Measurements from ENCODE around the gene NTSR2. TPM values are rescaled to one million over a fixed set of nuclear protein-coding genes. Genes with fewer than 3 reads are reported as not detected.

Gene NTSR2
- total and polyA plus RNA-seq, 2 donors (not counting 3 experiments of a cell fraction or from before 2014, with no cell fraction given) = not detected

DNA sequence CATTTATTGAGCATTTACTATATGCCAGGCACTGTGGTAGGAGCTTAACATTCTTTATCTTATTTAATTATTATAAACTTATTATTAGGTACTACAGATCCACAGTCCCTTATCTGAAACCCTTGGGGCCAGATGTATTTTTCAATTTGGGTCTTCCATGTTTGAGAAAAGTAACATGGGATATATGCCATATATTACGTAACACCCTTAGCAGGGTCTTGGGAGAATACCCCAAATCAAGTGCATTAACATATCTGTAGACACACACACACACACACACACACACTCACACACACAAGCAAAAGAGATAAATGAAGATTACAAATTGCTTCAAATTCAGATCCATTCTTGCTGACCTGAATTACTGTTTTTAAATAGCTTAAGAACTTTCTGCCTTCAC is 13.7 kb downstream of the NTSR2 start:
- dilution Hi-C loops (cut with MboI; ENCODE audit: extremely low pct_ligation_motif_present, low sequenced_read_pairs) (no loop called here), intact Hi-C loops (cut with micrococcal nuclease) (no loop called here)
- no peaks in the 10 kb centered on the region for H3K9me3 ChIP-seq (replicated peaks; ENCODE audit: control insufficient read depth, insufficient read depth, low read length)
- no peaks in the 10 kb centered on the region for H3K27me3 ChIP-seq (ENCODE audit: control insufficient read depth in 2 of 2, insufficient read depth in 2 of 2, low read length in 2 of 2)
- no peaks in the 10 kb centered on the region for H3K4me1 ChIP-seq (ENCODE audit: control insufficient read depth, extremely low read depth, insufficient read depth, low read length)
- BruUV-seq (replicated peaks) = no TSS peak
- H3K79me2 ChIP-seq (ENCODE audit: control insufficient read depth, insufficient read depth, low read length) = no peaks in the 10 kb centered on the region
- no peak for DNase-seq (ENCODE audit: low read depth, low spot score)
- POLR2A ChIA-PET = no interaction called here
- H3K27ac ChIP-seq (ENCODE audit: insufficient read depth, low read depth, low read length) = no peak overlapping the region
- H3K36me3 ChIP-seq (ENCODE audit: control insufficient read depth in 2 of 2, extremely low read depth in 1 of 2, insufficient read depth in 2 of 2, low read length in 2 of 2) = no peaks in the 10 kb centered on the region
- H3K9me1 ChIP-seq (replicated peaks; ENCODE audit: control insufficient read depth, extremely low read depth, insufficient read depth, low read length) = no peaks in the 10 kb centered on the region
- H3K9ac ChIP-seq (replicated peaks; ENCODE audit: extremely low read depth, insufficient read depth, low read length) = no peak overlapping the region
- FAIRE-seq = no peak
- no peak overlapping the region for H3K4me2 ChIP-seq (ENCODE audit: insufficient read depth, low read length)
- TF ChIP-seq POLR2AphosphoS5 (IDR thresholded peaks at IDR 0.05; ENCODE audit: insufficient read depth, low read depth, low read length) (no peak), JUN (IDR thresholded peaks at IDR 0.05; ENCODE audit: borderline replicate concordance, insufficient read depth, insufficient read length, low read depth) (no peak), POLR2A (IDR thresholded peaks at IDR 0.05; ENCODE audit: low read depth, low read length) (no peak), MYC (IDR thresholded peaks at IDR 0.05; ENCODE audit: low read depth, low read length) (no peak), FOS (IDR thresholded peaks at IDR 0.05; ENCODE audit: borderline replicate concordance, insufficient read depth, low read length) (no peak)
- TF ChIP-seq, protein P1, sequence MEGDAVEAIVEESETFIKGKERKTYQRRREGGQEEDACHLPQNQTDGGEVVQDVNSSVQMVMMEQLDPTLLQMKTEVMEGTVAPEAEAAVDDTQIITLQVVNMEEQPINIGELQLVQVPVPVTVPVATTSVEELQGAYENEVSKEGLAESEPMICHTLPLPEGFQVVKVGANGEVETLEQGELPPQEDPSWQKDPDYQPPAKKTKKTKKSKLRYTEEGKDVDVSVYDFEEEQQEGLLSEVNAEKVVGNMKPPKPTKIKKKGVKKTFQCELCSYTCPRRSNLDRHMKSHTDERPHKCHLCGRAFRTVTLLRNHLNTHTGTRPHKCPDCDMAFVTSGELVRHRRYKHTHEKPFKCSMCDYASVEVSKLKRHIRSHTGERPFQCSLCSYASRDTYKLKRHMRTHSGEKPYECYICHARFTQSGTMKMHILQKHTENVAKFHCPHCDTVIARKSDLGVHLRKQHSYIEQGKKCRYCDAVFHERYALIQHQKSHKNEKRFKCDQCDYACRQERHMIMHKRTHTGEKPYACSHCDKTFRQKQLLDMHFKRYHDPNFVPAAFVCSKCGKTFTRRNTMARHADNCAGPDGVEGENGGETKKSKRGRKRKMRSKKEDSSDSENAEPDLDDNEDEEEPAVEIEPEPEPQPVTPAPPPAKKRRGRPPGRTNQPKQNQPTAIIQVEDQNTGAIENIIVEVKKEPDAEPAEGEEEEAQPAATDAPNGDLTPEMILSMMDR (IDR thresholded peaks at IDR 0.05; ENCODE audit: extremely low read depth in 1 of 2, insufficient read depth in 1 of 2, low read depth in 1 of 2, low read length in 2 of 2) = no peak
- no peak overlapping the region for H2AFZ ChIP-seq (ENCODE audit: low read depth, low read length)
- H3K4me3 ChIP-seq (replicated peaks in 1 of 3; ENCODE audit: insufficient read depth in 1 of 3, low read depth in 1 of 3, low read length in 3 of 3) = no peak overlapping the region
- H4K20me1 ChIP-seq (replicated peaks; ENCODE audit: control insufficient read depth, extremely low read depth, insufficient read depth, low read length) = no peaks in the 10 kb centered on the region
- CTCF ChIA-PET = interaction anchor here (1.3 kb wide), 1 partner anchor 10 kb away, joined by 3 read pairs; no protein-coding TSS in a partner anchor

DNA sequence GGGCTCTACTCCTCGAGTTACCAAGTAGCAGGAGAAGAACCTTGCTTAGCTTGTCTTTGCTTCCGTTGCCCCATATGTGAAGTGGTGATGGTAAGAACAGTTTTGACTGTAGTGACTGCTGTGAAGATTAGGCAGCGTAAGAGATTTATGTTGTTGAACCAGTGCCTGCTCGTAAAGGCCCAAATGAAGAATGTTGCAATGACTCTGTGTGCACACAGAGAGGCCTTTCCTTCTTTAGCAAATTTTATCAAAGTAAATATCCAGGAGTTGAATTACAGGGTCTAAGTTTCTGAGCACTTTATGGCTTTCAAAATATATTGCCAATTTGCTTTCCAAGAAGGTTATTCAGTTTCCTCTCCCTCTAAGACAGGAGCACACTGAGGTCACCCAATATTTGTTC is 14.5 kb downstream of the NTSR2 start:
- no peak overlapping the region for H3K4me3 ChIP-seq (replicated peaks in 1 of 3; ENCODE audit: insufficient read depth in 1 of 3, low read depth in 1 of 3, low read length in 3 of 3)
- intact Hi-C loops (cut with micrococcal nuclease) (no loop called here), dilution Hi-C loops (cut with MboI; ENCODE audit: extremely low pct_ligation_motif_present, low sequenced_read_pairs) (no loop called here)
- peaks cover 0 to 2% of the 10 kb centered on the region in 2 experiments for H3K27me3 ChIP-seq (ENCODE audit: control insufficient read depth in 2 of 2, insufficient read depth in 2 of 2, low read length in 2 of 2)
- ChIA-PET POLR2A (no interaction called here), CTCF (interaction anchor here (1.3 kb wide), 1 partner anchor 9 kb away, joined by 3 read pairs; no protein-coding TSS in a partner anchor)
- H3K27ac ChIP-seq (ENCODE audit: insufficient read depth, low read depth, low read length) = no peak overlapping the region
- no peak for DNase-seq (ENCODE audit: low read depth, low spot score)
- H3K4me1 ChIP-seq (ENCODE audit: control insufficient read depth, extremely low read depth, insufficient read depth, low read length) = no peaks in the 10 kb centered on the region
- no peaks in the 10 kb centered on the region for H3K9me1 ChIP-seq (replicated peaks; ENCODE audit: control insufficient read depth, extremely low read depth, insufficient read depth, low read length)
- no peak for TF ChIP-seq EZH2 (IDR thresholded peaks at IDR 0.05; ENCODE audit: borderline replicate concordance, low read depth, low read length, severe bottlenecking)
- TF ChIP-seq MYC (IDR thresholded peaks at IDR 0.05; ENCODE audit: low read depth, low read length) = no peak
- TF ChIP-seq, protein P2, sequence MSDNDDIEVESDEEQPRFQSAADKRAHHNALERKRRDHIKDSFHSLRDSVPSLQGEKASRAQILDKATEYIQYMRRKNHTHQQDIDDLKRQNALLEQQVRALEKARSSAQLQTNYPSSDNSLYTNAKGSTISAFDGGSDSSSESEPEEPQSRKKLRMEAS (IDR thresholded peaks at IDR 0.05; ENCODE audit: insufficient read depth, insufficient read length) = no peak
- no peak for TF ChIP-seq POLR2A (IDR thresholded peaks at IDR 0.05; ENCODE audit: low read depth, low read length)
- no peak for TF ChIP-seq JUN (IDR thresholded peaks at IDR 0.05; ENCODE audit: borderline replicate concordance, insufficient read depth, insufficient read length, low read depth)
- TF ChIP-seq, protein P1 (IDR thresholded peaks at IDR 0.05; ENCODE audit: extremely low read depth in 1 of 2, insufficient read depth in 1 of 2, low read depth in 1 of 2, low read length in 2 of 2) = no peak
- no peak for TF ChIP-seq POLR2AphosphoS5 (IDR thresholded peaks at IDR 0.05; ENCODE audit: insufficient read depth, low read depth, low read length)
- TF ChIP-seq GATA2 (IDR thresholded peaks at IDR 0.05; ENCODE audit: insufficient read depth, insufficient read length, low read depth, low read length) = no peak
- TF ChIP-seq FOS (IDR thresholded peaks at IDR 0.05; ENCODE audit: borderline replicate concordance, insufficient read depth, low read length) = no peak
- no peak overlapping the region for H2AFZ ChIP-seq (ENCODE audit: low read depth, low read length)
- FAIRE-seq = no peak
- no peaks in the 10 kb centered on the region for H3K79me2 ChIP-seq (ENCODE audit: control insufficient read depth, insufficient read depth, low read length)
- no peaks in the 10 kb centered on the region for H3K9me3 ChIP-seq (replicated peaks; ENCODE audit: control insufficient read depth, insufficient read depth, low read length)
- no peaks in the 10 kb centered on the region for H4K20me1 ChIP-seq (replicated peaks; ENCODE audit: control insufficient read depth, extremely low read depth, insufficient read depth, low read length)
- no peaks in the 10 kb centered on the region for H3K36me3 ChIP-seq (ENCODE audit: control insufficient read depth in 2 of 2, extremely low read depth in 1 of 2, insufficient read depth in 2 of 2, low read length in 2 of 2)
- BruUV-seq (replicated peaks) = no TSS peak
- no peak overlapping the region for H3K9ac ChIP-seq (replicated peaks; ENCODE audit: extremely low read depth, insufficient read depth, low read length)
- H3K4me2 ChIP-seq (ENCODE audit: insufficient read depth, low read length) = no peak overlapping the region
